ENCODE results near the gene TP53RK.

DNA sequence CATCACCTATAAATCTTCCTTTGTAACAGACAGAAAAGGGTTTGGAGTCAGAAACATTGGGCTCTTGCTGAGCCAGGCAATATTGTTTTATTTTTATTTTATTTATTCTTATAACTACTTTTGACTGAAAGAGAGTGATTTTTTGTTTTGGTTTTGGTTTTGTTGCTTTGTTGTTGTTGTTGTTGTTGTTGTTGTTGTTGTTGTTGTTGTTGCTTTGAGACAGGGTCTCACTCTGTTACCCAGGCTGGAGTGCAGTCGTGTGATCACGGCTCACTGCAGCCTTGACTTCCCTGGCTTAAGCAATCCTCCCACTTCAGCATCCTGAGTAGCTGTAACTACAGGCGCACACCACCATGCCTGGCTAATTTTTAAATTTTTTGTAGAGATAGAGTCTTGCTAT lies 22.9 kb downstream of the TP53RK start:
- TF ChIP-seq, protein P1, sequence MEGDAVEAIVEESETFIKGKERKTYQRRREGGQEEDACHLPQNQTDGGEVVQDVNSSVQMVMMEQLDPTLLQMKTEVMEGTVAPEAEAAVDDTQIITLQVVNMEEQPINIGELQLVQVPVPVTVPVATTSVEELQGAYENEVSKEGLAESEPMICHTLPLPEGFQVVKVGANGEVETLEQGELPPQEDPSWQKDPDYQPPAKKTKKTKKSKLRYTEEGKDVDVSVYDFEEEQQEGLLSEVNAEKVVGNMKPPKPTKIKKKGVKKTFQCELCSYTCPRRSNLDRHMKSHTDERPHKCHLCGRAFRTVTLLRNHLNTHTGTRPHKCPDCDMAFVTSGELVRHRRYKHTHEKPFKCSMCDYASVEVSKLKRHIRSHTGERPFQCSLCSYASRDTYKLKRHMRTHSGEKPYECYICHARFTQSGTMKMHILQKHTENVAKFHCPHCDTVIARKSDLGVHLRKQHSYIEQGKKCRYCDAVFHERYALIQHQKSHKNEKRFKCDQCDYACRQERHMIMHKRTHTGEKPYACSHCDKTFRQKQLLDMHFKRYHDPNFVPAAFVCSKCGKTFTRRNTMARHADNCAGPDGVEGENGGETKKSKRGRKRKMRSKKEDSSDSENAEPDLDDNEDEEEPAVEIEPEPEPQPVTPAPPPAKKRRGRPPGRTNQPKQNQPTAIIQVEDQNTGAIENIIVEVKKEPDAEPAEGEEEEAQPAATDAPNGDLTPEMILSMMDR (IDR thresholded peaks at IDR 0.05) = no peak
- no peak for TF ChIP-seq EZH2 (IDR thresholded peaks at IDR 0.05; ENCODE audit: borderline replicate concordance, insufficient read depth, low read depth, low read length, poor library complexity, severe bottlenecking)

Measured in B cell (primary cell).